Naive B cell (primary cell): Measurements from ENCODE around the gene SPATA4. TPM values are rescaled to one million over a fixed set of nuclear protein-coding genes. Genes with fewer than 3 reads are reported as not detected.

Experiments
- ATAC-seq, 2 donors: fragments of 150-1000 bp; cut with Tn5 transposase; 2 replicates each; pipeline ENCODE4 v1.10.0; 2021; ENCODE audit warnings: low read depth in 2 of 2, mild to moderate bottlenecking in 2 of 2, moderate library complexity in 2 of 2
- DNase-seq: peaks from one replicate; pipeline ENCODE4 v3.0.0; 2022
- H3K27ac Mint-ChIP-seq, 6 donors: one replicate each; pipeline ENCODE4 v1.8.0; 2020 to 2022; ENCODE audit warnings: mild to moderate bottlenecking in 6 of 6, mixed read lengths in 6 of 6, moderate library complexity in 5 of 6, inconsistent platforms in 2 of 6
- H3K27me3 Mint-ChIP-seq, 3 donors: one replicate each; pipeline ENCODE4 v1.8.0; 2021 to 2022; ENCODE audit warnings: mixed read lengths in 3 of 3, mild to moderate bottlenecking in 1 of 3
- H3K36me3 Mint-ChIP-seq, 2 donors: one replicate each; pipeline ENCODE4 v1.8.0; 2020 to 2022; ENCODE audit warnings: mixed read lengths in 2 of 2, inconsistent platforms in 1 of 2, mild to moderate bottlenecking in 1 of 2
- H3K4me1 Mint-ChIP-seq, 3 donors: one replicate each; pipeline ENCODE4 v1.8.0; 2020 to 2022; ENCODE audit warnings: mixed read lengths in 3 of 3, inconsistent platforms in 1 of 3, mild to moderate bottlenecking in 1 of 3, moderate library complexity in 1 of 3
- H3K4me3 Mint-ChIP-seq, 8 donors: one replicate each; pipeline ENCODE4 v1.8.0; 2020 to 2022; ENCODE audit warnings: mild to moderate bottlenecking in 8 of 8, mixed read lengths in 8 of 8, moderate library complexity in 8 of 8, inconsistent platforms in 2 of 8
- H3K9me3 Mint-ChIP-seq, 7 donors: one replicate each; pipeline ENCODE4 v1.8.0; 2020 to 2022; ENCODE audit warnings: mixed read lengths in 7 of 7, mild to moderate bottlenecking in 5 of 7, inconsistent platforms in 2 of 7, moderate library complexity in 1 of 7
- polyA plus RNA-seq, 6 donors: library from polyadenylated mRNA; unstranded; fragments of 300-500 nt; fragmentation: Illumina TruSeq; gene quantifications; one replicate each; pipeline ENCODE4 v1.2.3, GENCODE V29; 2021; ENCODE audit warnings: low read depth in 6 of 6

Gene SPATA4
- polyA plus RNA-seq, 6 donors from 2014 or later, result not detected

GRCh38 chr4:176186671-176187395, 8.6 kb downstream of the SPATA4 start:
- Mint-ChIP-seq H3K27me3 (peaks cover 26 to 30% (median 28%) of the 10 kb centered on the region in 3 donors), H3K9me3 (no peaks in the 10 kb centered on the region), H3K27ac (no peak overlapping the region), H3K36me3 (no peaks in the 10 kb centered on the region), H3K4me3 (no peak overlapping the region), H3K4me1 (no peaks in the 10 kb centered on the region)
- DNase-seq (no peak), ATAC-seq (no peak)

DNA sequence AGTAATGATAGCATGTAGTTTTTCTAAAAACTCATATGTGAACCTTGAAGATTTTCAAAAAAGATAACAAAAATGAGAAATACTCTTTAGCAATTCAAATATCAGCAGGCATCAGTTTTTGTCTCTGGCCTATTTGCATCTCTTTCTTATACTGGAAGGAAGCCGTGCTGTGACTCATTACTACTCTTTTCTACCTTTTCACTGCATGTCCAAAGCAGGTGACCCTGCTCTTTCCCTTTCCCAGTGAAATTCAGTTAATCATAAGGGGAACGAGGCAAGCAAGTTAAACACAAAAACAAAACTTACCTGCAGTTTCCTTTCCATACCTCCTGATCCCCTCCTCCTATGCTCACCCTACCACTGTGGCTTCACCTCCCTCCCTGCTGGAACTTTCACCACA, 9.3 kb downstream of the SPATA4 start:
- Mint-ChIP-seq H3K27ac (peak overlapping the region in 1 of 6 donors; percentile 8), H3K4me1 (no peaks in the 10 kb centered on the region), H3K36me3 (no peaks in the 10 kb centered on the region), H3K27me3 (peaks cover 21 to 26% (median 22%) of the 10 kb centered on the region in 3 donors), H3K4me3 (no peak overlapping the region), H3K9me3 (no peaks in the 10 kb centered on the region)
- no peak for ATAC-seq
- no peak for DNase-seq

- DNase-seq (no peak), ATAC-seq (no peak)
- Mint-ChIP-seq H3K4me1 (no peaks in the 10 kb centered on the region), H3K36me3 (no peaks in the 10 kb centered on the region), H3K4me3 (no peak overlapping the region), H3K27me3 (peaks cover 21 to 22% (median 21%) of the 10 kb centered on the region in 3 donors), H3K27ac (no peak overlapping the region), H3K9me3 (no peaks in the 10 kb centered on the region)
Measured at GRCh38 chr4:176185051-176185450, 10.3 kb downstream of the SPATA4 start.

DNA sequence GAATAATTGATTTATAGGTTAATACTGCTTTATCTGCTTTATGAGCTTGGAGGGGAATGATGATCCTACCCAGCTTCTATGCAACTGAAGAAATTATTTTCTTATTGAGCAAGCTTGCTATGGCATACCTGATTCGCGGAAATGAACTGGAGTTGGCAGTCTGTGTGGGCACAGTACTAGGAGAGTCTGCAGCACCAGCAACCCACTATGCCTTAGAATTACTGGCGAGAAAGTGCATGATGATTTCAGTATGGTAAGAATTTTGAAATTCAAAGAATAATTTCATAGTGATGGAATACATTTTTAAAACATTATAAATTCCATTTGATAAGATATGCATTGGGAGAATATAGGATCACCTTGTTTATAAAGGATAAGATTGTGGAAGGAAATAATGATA, 32.3 kb downstream of the SPATA4 start:
- no peaks in the 10 kb centered on the region for H3K27me3 Mint-ChIP-seq

DNA sequence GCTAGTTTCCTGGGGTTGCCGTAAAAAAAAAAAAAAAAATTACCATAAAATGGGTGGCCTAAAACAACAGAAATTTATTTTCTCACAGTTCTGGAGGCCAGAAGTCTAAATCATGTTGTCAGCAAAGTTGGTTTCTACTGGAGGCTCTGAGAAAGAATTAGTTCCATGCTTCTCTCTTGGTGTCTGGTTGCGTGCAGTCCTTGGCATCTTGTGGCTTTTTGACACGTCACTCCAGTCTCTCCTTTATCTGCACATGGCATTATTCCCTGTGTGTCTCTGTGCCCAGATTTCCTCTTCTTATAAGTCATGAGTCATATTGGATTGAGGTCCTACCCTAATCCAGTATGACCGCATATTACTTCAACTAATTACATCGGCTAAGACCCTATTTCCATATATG, 38.7 kb downstream of the SPATA4 start:
- no peak overlapping the region for H3K4me3 Mint-ChIP-seq
- ATAC-seq, result no peak
- H3K27me3 Mint-ChIP-seq, result no peaks in the 10 kb centered on the region
- no peak overlapping the region for H3K27ac Mint-ChIP-seq
- no peaks in the 10 kb centered on the region for H3K9me3 Mint-ChIP-seq
- no peaks in the 10 kb centered on the region for H3K36me3 Mint-ChIP-seq
- DNase-seq, result no peak
- H3K4me1 Mint-ChIP-seq, result no peaks in the 10 kb centered on the region

More for the DNA sequence above, 32.3 kb downstream of the SPATA4 start:
- no peak overlapping the region for H3K4me3 Mint-ChIP-seq
- DNase-seq (no peak), ATAC-seq (no peak)
- no peaks in the 10 kb centered on the region for H3K4me1 Mint-ChIP-seq
- no peak overlapping the region for H3K27ac Mint-ChIP-seq
- no peaks in the 10 kb centered on the region for H3K9me3 Mint-ChIP-seq
- no peaks in the 10 kb centered on the region for H3K36me3 Mint-ChIP-seq

- DNase-seq, result no peak
- Mint-ChIP-seq H3K27ac (no peak overlapping the region), H3K27me3 (no peaks in the 10 kb centered on the region), H3K36me3 (no peaks in the 10 kb centered on the region), H3K9me3 (no peaks in the 10 kb centered on the region), H3K4me3 (no peak overlapping the region), H3K4me1 (no peaks in the 10 kb centered on the region)
- no peak for ATAC-seq
Measured at GRCh38 chr4:176153124-176153523, 42.3 kb downstream of the SPATA4 start.

GRCh38 chr4:176150704-176151103, 44.7 kb downstream of the SPATA4 start:
- Mint-ChIP-seq H3K36me3 (no peaks in the 10 kb centered on the region), H3K9me3 (no peaks in the 10 kb centered on the region), H3K4me3 (no peak overlapping the region), H3K4me1 (no peaks in the 10 kb centered on the region), H3K27me3 (no peaks in the 10 kb centered on the region), H3K27ac (no peak overlapping the region)
- DNase-seq (no peak), ATAC-seq (no peak)

DNA sequence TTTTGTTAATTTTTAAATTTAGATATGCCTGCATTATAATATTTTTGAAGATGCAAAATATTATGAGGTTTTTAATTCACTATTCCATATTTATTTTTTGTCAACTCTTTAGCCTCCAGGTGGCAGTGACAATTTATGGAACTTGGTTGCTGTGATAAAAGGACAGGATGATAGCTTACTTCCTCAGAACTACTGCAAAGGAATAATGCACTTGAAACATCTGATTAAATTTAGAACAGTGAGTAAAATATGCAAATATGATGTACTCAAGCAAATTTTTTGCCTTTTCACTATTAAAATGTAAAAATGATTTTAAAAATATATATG, 45.1 kb downstream of the SPATA4 start:
- DNase-seq (no peak), ATAC-seq (no peak)
- H3K4me3 Mint-ChIP-seq, result no peak overlapping the region
- H3K27me3 Mint-ChIP-seq, result no peaks in the 10 kb centered on the region
- no peaks in the 10 kb centered on the region for H3K4me1 Mint-ChIP-seq
- no peaks in the 10 kb centered on the region for H3K36me3 Mint-ChIP-seq
- no peaks in the 10 kb centered on the region for H3K9me3 Mint-ChIP-seq
- no peak overlapping the region for H3K27ac Mint-ChIP-seq

- DNase-seq (no peak), ATAC-seq (no peak)
- Mint-ChIP-seq H3K27ac (peak overlapping the region in 1 of 6 donors; percentile 69), H3K9me3 (no peaks in the 10 kb centered on the region), H3K36me3 (no peaks in the 10 kb centered on the region), H3K4me1 (no peaks in the 10 kb centered on the region), H3K27me3 (no peaks in the 10 kb centered on the region), H3K4me3 (no peak overlapping the region)
Measured at GRCh38 chr4:176149680-176150355, 45.6 kb downstream of the SPATA4 start.

GRCh38 chr4:176142253-176142652, 53.1 kb downstream of the SPATA4 start:
- no peak for DNase-seq
- Mint-ChIP-seq H3K27ac (no peak overlapping the region), H3K4me3 (no peak overlapping the region), H3K4me1 (no peaks in the 10 kb centered on the region), H3K9me3 (no peaks in the 10 kb centered on the region), H3K27me3 (no peaks in the 10 kb centered on the region), H3K36me3 (no peaks in the 10 kb centered on the region)
- no peak for ATAC-seq

DNA sequence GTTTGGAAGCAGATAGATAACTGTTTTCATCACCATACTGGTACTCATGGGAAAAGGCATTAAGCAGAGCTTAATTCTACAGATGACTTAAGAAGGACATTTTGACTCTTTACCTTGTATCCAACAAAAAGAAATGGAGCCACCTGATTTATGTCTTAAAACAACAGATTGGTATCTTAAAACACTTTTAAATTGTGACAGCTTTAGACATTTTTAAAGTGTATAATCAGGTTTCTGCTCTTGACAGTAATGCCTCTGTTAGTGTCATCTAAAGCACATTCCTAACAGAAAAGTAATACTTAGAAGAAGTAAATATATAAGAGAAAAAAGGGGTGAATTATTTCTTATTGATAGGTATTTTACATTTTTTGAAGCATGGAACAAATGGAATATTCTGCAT, 55.9 kb downstream of the SPATA4 start:
- Mint-ChIP-seq H3K36me3 (no peaks in the 10 kb centered on the region), H3K4me3 (no peak overlapping the region), H3K27me3 (no peaks in the 10 kb centered on the region), H3K27ac (no peak overlapping the region), H3K9me3 (no peaks in the 10 kb centered on the region), H3K4me1 (no peaks in the 10 kb centered on the region)
- no peak for ATAC-seq
- no peak for DNase-seq

DNA sequence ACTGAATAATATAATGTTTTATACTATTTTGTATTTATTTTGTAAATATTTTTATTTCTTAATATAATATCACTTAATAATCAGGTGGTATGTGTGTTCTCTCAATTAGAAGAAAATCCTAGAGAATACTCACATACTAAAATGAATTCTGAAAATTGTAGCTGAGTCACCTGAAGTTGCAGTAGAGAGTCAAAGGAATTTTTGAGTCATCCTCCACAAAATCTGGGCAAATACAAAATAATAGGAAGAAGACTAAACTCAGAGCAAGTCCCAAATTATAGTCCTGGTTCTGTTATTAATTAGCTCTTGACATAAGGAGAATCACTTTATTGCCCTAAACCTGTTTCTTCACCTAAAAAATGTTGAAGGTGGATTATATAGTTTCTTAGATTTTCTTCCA, 57.8 kb downstream of the SPATA4 start:
- ATAC-seq, result no peak
- no peaks in the 10 kb centered on the region for H3K36me3 Mint-ChIP-seq
- no peaks in the 10 kb centered on the region for H3K4me1 Mint-ChIP-seq
- H3K27ac Mint-ChIP-seq, result no peak overlapping the region
- H3K27me3 Mint-ChIP-seq, result no peaks in the 10 kb centered on the region
- no peak for DNase-seq
- H3K9me3 Mint-ChIP-seq, result no peaks in the 10 kb centered on the region
- no peak overlapping the region for H3K4me3 Mint-ChIP-seq

GRCh38 chr4:176134670-176135069, 60.7 kb downstream of the SPATA4 start:
- Mint-ChIP-seq H3K36me3 (no peaks in the 10 kb centered on the region), H3K27me3 (no peaks in the 10 kb centered on the region), H3K27ac (no peak overlapping the region), H3K4me1 (no peaks in the 10 kb centered on the region), H3K9me3 (no peaks in the 10 kb centered on the region), H3K4me3 (no peak overlapping the region)
- DNase-seq, result no peak
- no peak for ATAC-seq
